Loucy (cell line): ENCODE results near the gene MCEMP1.

Experiments
- H2AFZ ChIP-seq: fragments of 200-600 bp; sonication (generic); 2 replicates; pipeline ENCODE4 v1.6.0; 2016; ENCODE audit warnings: antibody characterized with exemption, mild to moderate bottlenecking, low read length, moderate library complexity
- H3F3A ChIP-seq: fragments of 200-600 bp; 2 replicates; pipeline ENCODE4 v1.6.0; 2016; ENCODE audit warnings: antibody characterized with exemption, low read depth, mild to moderate bottlenecking
- H3K27me3 ChIP-seq: fragments of 200-600 bp; sonication (generic); 2 replicates; pipeline ENCODE4 v1.6.1; 2014; ENCODE audit warnings: low read length, mild to moderate bottlenecking; ENCODE audit not compliant: insufficient read depth, poor library complexity, severe bottlenecking
- H3K36me3 ChIP-seq: fragments of 200-600 bp; sonication (generic); 2 replicates; pipeline ENCODE4 v1.6.1; 2016; ENCODE audit warnings: low read length; ENCODE audit not compliant: insufficient read depth
- H3K4me1 ChIP-seq: fragments of 200-600 bp; sonication (generic); 2 replicates; pipeline ENCODE4 v1.5.1; 2014; ENCODE audit warnings: low read length, mild to moderate bottlenecking; ENCODE audit not compliant: insufficient read depth, poor library complexity, severe bottlenecking
- H3K4me2 ChIP-seq: fragments of 200-600 bp; sonication (generic); 2 replicates; pipeline ENCODE4 v1.6.0; 2014; ENCODE audit warnings: antibody characterized with exemption, low read length, low read depth, mild to moderate bottlenecking; ENCODE audit not compliant: poor library complexity, severe bottlenecking
- H3K4me3 ChIP-seq: fragments of 200-600 bp; sonication (generic); 2 replicates; pipeline ENCODE4 v1.5.1; 2014; ENCODE audit warnings: low read length, mild to moderate bottlenecking, mixed read lengths; ENCODE audit not compliant: poor library complexity, severe bottlenecking
- H3K79me2 ChIP-seq: fragments of 200-600 bp; sonication (generic); 2 replicates; pipeline ENCODE4 v1.6.1; 2014; ENCODE audit warnings: low read length; ENCODE audit not compliant: insufficient read depth
- H3K9ac ChIP-seq: fragments of 200-600 bp; sonication (generic); 2 replicates; pipeline ENCODE4 v1.6.0; 2014; ENCODE audit warnings: mild to moderate bottlenecking, low read depth, low read length, moderate library complexity; ENCODE audit not compliant: poor library complexity, severe bottlenecking
- H3K9me2 ChIP-seq: fragments of 200-600 bp; sonication (generic); replicated peaks from 2 replicates; pipeline ENCODE4 v1.6.1; 2016; ENCODE audit warnings: low read depth, low read length, mixed read lengths
- H3K9me3 ChIP-seq: fragments of 200-600 bp; sonication (generic); 2 replicates; pipeline ENCODE4 v1.6.1; 2014; ENCODE audit warnings: mild to moderate bottlenecking, antibody characterized with exemption, low read length, low read depth; ENCODE audit not compliant: insufficient read depth
- H4K20me1 ChIP-seq: fragments of 200-600 bp; sonication (generic); 2 replicates; pipeline ENCODE4 v1.6.0; 2014; ENCODE audit warnings: antibody characterized with exemption, low read length, mild to moderate bottlenecking; ENCODE audit not compliant: insufficient read depth, poor library complexity, severe bottlenecking
- CTCF ChIP-seq: fragments of 200-600 bp; sonication (generic); conservative IDR thresholded peaks from 2 replicates; pipeline ENCODE4 v1.5.1; 2014; ENCODE audit warnings: mild to moderate bottlenecking, antibody characterized with exemption, low read length
- EZH2phosphoT487 ChIP-seq: fragments of 200-600 bp; IDR thresholded peaks from 2 replicates; pipeline ENCODE4 v1.6.1; 2018; ENCODE audit warnings: antibody characterized with exemption, mild to moderate bottlenecking, moderate library complexity, borderline replicate concordance

The MCEMP1 gene

GRCh38 chr19:7676854-7677253 lies at the start of gene MCEMP1:
Gene MCEMP1, plus strand, starts transcription at chr19:7677090. Its CDS starts 31 bp downstream, at chr19:7677121.
- TF ChIP-seq CTCF (no peak), EZH2phosphoT487 (no peak)
- H2AFZ ChIP-seq: peak within 1 kb of the TSS; percentile 26
- H3K9ac ChIP-seq: peak within 1 kb of the TSS; percentile 29
- peaks cover 37% of the 10 kb centered on the region for H3K4me1 ChIP-seq
- H3K79me2 ChIP-seq: peaks cover 11% of the 10 kb centered on the region
- peaks cover 6% of the 10 kb centered on the region for H4K20me1 ChIP-seq
- peak within 1 kb of the TSS; percentile 46 for H3K4me2 ChIP-seq
- H3K9me2 ChIP-seq: no peaks in the 10 kb centered on the region
- H3K27me3 ChIP-seq: no peaks in the 10 kb centered on the region
- H3K9me3 ChIP-seq: no peaks in the 10 kb centered on the region
- H3K36me3 ChIP-seq: no peaks in the 10 kb centered on the region
- H3F3A ChIP-seq: no peaks in the 10 kb centered on the region
- H3K4me3 ChIP-seq: peak within 1 kb of the TSS; percentile 37

- Histone ChIP-seq H3K36me3 (peaks cover 16% of the 10 kb centered on the region; the same call in 1 of the 2 replicates), H2AFZ (no peak overlapping the region), H3K4me3 (no peak overlapping the region), H3K9me2 (no peaks in the 10 kb centered on the region), H3K9me3 (no peaks in the 10 kb centered on the region), H3K79me2 (peaks cover 60% of the 10 kb centered on the region), H4K20me1 (peaks cover 19% of the 10 kb centered on the region), H3K4me2 (peak overlapping the region; percentile 99), H3K4me1 (peaks cover 9% of the 10 kb centered on the region), H3K9ac (no peak overlapping the region), H3F3A (no peaks in the 10 kb centered on the region), H3K27me3 (no peaks in the 10 kb centered on the region)
- TF ChIP-seq EZH2phosphoT487 (no peak), CTCF (no peak)
These were observed 49.7 kb upstream of the MCEMP1 start for GRCh38 chr19:7627166-7627565.

GRCh38 chr19:7628589-7629311 lies 48.1 kb upstream of the MCEMP1 start:
- peak overlapping the region; percentile 99 for H3K4me2 ChIP-seq
- peaks cover 62% of the 10 kb centered on the region for H3K79me2 ChIP-seq
- H3K9ac ChIP-seq: peak overlapping the region; percentile 92
- H3K27me3 ChIP-seq: no peaks in the 10 kb centered on the region
- H2AFZ ChIP-seq: peak overlapping the region; percentile 71
- H4K20me1 ChIP-seq: peaks cover 19% of the 10 kb centered on the region
- H3F3A ChIP-seq: no peaks in the 10 kb centered on the region
- H3K9me2 ChIP-seq: no peaks in the 10 kb centered on the region
- H3K4me3 ChIP-seq: peak overlapping the region; percentile 92
- peaks cover 9% of the 10 kb centered on the region for H3K4me1 ChIP-seq
- H3K36me3 ChIP-seq: peaks cover 3% of the 10 kb centered on the region; the same call in 1 of the 2 replicates
- H3K9me3 ChIP-seq: no peaks in the 10 kb centered on the region
- no peak for TF ChIP-seq CTCF
- TF ChIP-seq EZH2phosphoT487: no peak
